K562 (cell line): Measurements from ENCODE around the gene SLC14A1. TPM values are rescaled to one million over a fixed set of nuclear protein-coding genes. Genes with fewer than 3 reads are reported as not detected.

ENCODE experiments used
- CBFA2T2 ChIP-seq: fragments of 450-650 bp; conservative IDR thresholded peaks from 2 replicates; pipeline ENCODE4 v1.6.1; 2017; ENCODE audit warnings: mild to moderate bottlenecking
- CC2D1A ChIP-seq: fragments of 450-650 bp; IDR thresholded peaks from 2 replicates; pipeline ENCODE4 v1.6.1; 2017; ENCODE audit warnings: mild to moderate bottlenecking
- ELK1 ChIP-seq: sonication (generic); formaldehyde crosslinking; IDR thresholded peaks from 2 replicates; pipeline ENCODE4 v1.8.1; 2022; ENCODE audit warnings: missing genetic modification reagents
- EWSR1 ChIP-seq: fragments of 450-650 bp; IDR thresholded peaks from 2 replicates; pipeline ENCODE4 v1.6.1; 2018; ENCODE audit warnings: borderline replicate concordance, mild to moderate bottlenecking, low read depth, moderate library complexity; ENCODE audit not compliant: partially characterized antibody
- LCOR ChIP-seq: sonication (generic); formaldehyde crosslinking; IDR thresholded peaks from 2 replicates; pipeline ENCODE4 v1.8.0; 2022; ENCODE audit warnings: mild to moderate bottlenecking, missing genetic modification reagents
- NR2C2 ChIP-seq, 2 experiments: fragments of 200-800 bp in 1 of 2; sonication (Bioruptor generic) in 1 of 2; sonication (generic) in 1 of 2; formaldehyde crosslinking in 1 of 2; IDR thresholded peaks; 2 replicates each; pipeline versions ENCODE4 v1.6.1 to v1.8.0; 2016 to 2022; ENCODE audit warnings: mild to moderate bottlenecking in 1 of 2, missing compliant biosample characterization in 1 of 2, missing genetic modification characterization in 1 of 2, missing genetic modification reagents in 1 of 2
- POLR2AphosphoS5 ChIP-seq: IDR thresholded peaks from 2 replicates; pipeline ENCODE4 v1.6.1; 2011; ENCODE audit warnings: mild to moderate bottlenecking, low read depth, low read length, moderate library complexity; ENCODE audit not compliant: control insufficient read depth, insufficient read depth
- ZNF444 ChIP-seq: fragments of 250-450 bp; sonication (Bioruptor Pico); IDR thresholded peaks from 2 replicates; pipeline ENCODE4 v1.4.0; 2020; ENCODE audit warnings: mild to moderate bottlenecking, moderate library complexity
- polyA plus RNA-seq, 8 experiments: library from polyadenylated mRNA; depleted of rRNA in 4 of 8; stranded (reverse) in 5 of 8; unstranded in 3 of 8; fragments of >200 nt; fragmentation: Nextera tagmentation in 2 of 8; fragmentation: Illumina TruSeq in 1 of 8; extraction: Ambion mirVana in 2 of 8; extraction: Trizol in 1 of 8; gene quantifications; 2 replicates each; pipeline versions ENCODE4 v1.2.1 to v1.2.3, GENCODE V29; 2011 to 2014; ENCODE audit warnings: inconsistent platforms in 1 of 8, missing spikeins in 1 of 8
- total RNA-seq, 7 experiments: library from RNA; depleted of rRNA in 6 of 7; stranded (reverse); fragments of >200 nt in 6 of 7; fragmentation: Illumina TruSeq in 2 of 7; extraction: Trizol in 2 of 7; gene quantifications; 2 replicates each; pipeline versions ENCODE4 v1.2.1 to v1.2.3, GENCODE V29; 2011 to 2021; ENCODE audit warnings: low replicate concordance in 1 of 7
- TF ChIP-seq, protein P1 (sequence below): fragments of 250-450 bp; sonication (Bioruptor Pico); IDR thresholded peaks from 2 replicates; pipeline ENCODE4 v1.4.0; 2020
- TF ChIP-seq, protein P2 (sequence below): fragments of 450-650 bp; IDR thresholded peaks from one replicate; pipeline ENCODE4 v1.6.1; 2018; ENCODE audit warnings: mild to moderate bottlenecking, moderate library complexity; ENCODE audit not compliant: partially characterized antibody
- TF ChIP-seq, protein P3 (sequence below): fragments of 250-450 bp; sonication (Bioruptor Pico); IDR thresholded peaks from 2 replicates; pipeline ENCODE4 v1.4.0; 2020; ENCODE audit warnings: mild to moderate bottlenecking
- TF ChIP-seq, protein P4 (sequence below): fragments of 450-650 bp; formaldehyde crosslinking; IDR thresholded peaks from 2 replicates; pipeline ENCODE4 v1.4.0; 2020; ENCODE audit warnings: mild to moderate bottlenecking, moderate library complexity

Gene SLC14A1
- total and polyA plus RNA-seq, 9 of the 15 experiments (the other 6 are each of a cell fraction or from before 2014, with no cell fraction given), result 0.14 to 0.40 (median 0.20) TPM; not detected in 6

DNA sequence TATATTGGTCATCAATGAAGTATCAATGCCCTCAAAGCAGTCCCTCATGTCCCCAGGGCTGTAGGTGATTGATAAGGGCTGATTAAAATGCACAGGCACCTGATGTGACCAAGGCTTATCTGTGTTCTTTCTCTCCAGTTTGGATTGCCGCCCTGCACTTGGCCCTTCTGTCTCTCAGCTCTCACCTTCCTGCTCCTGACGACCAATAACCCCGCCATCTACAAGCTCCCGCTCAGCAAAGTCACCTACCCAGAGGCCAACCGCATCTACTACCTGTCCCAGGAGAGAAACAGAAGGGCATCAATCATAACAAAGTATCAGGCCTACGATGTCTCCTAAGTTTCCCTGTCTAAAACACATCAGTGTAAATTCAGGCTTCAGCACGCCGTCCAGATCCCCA is 41.8 kb upstream of the SLC14A1 start (continued):
- TF ChIP-seq CC2D1A, result no peak
- TF ChIP-seq ZNF444 (CRISPR knock-in tag), result no peak
- no peak for TF ChIP-seq LCOR (CRISPR knock-in tag)
- TF ChIP-seq NR2C2 (CRISPR knock-in tag; IDR thresholded peaks at IDR 0.05), result no peak
- TF ChIP-seq NR2C2 (tag; IDR thresholded peaks at IDR 0.05), result no peak
- TF ChIP-seq POLR2AphosphoS5, result no peak
- no peak for TF ChIP-seq EWSR1
- TF ChIP-seq, protein P1, sequence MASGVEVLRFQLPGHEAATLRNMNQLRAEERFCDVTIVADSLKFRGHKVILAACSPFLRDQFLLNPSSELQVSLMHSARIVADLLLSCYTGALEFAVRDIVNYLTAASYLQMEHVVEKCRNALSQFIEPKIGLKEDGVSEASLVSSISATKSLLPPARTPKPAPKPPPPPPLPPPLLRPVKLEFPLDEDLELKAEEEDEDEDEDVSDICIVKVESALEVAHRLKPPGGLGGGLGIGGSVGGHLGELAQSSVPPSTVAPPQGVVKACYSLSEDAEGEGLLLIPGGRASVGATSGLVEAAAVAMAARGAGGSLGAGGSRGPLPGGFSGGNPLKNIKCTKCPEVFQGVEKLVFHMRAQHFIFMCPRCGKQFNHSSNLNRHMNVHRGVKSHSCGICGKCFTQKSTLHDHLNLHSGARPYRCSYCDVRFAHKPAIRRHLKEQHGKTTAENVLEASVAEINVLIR (CRISPR knock-in tag), result no peak
- TF ChIP-seq, protein P2, sequence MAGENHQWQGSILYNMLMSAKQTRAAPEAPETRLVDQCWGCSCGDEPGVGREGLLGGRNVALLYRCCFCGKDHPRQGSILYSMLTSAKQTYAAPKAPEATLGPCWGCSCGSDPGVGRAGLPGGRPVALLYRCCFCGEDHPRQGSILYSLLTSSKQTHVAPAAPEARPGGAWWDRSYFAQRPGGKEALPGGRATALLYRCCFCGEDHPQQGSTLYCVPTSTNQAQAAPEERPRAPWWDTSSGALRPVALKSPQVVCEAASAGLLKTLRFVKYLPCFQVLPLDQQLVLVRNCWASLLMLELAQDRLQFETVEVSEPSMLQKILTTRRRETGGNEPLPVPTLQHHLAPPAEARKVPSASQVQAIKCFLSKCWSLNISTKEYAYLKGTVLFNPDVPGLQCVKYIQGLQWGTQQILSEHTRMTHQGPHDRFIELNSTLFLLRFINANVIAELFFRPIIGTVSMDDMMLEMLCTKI, result no peak
- TF ChIP-seq, protein P3, sequence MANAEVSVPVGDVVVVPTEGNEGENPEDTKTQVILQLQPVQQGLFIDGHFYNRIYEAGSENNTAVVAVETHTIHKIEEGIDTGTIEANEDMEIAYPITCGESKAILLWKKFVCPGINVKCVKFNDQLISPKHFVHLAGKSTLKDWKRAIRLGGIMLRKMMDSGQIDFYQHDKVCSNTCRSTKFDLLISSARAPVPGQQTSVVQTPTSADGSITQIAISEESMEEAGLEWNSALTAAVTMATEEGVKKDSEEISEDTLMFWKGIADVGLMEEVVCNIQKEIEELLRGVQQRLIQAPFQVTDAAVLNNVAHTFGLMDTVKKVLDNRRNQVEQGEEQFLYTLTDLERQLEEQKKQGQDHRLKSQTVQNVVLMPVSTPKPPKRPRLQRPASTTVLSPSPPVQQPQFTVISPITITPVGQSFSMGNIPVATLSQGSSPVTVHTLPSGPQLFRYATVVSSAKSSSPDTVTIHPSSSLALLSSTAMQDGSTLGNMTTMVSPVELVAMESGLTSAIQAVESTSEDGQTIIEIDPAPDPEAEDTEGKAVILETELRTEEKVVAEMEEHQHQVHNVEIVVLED (CRISPR knock-in tag), result no peak
- TF ChIP-seq, protein P4, sequence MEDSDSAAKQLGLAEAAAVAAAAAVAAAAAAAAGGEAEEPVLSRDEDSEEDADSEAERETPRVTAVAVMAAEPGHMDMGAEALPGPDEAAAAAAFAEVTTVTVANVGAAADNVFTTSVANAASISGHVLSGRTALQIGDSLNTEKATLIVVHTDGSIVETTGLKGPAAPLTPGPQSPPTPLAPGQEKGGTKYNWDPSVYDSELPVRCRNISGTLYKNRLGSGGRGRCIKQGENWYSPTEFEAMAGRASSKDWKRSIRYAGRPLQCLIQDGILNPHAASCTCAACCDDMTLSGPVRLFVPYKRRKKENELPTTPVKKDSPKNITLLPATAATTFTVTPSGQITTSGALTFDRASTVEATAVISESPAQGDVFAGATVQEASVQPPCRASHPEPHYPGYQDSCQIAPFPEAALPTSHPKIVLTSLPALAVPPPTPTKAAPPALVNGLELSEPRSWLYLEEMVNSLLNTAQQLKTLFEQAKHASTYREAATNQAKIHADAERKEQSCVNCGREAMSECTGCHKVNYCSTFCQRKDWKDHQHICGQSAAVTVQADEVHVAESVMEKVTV, result no peak
- no peak for TF ChIP-seq CBFA2T2
- TF ChIP-seq ELK1 (CRISPR knock-in tag), result no peak
